IPS-15b (cell line): ENCODE measurements around the gene TIMM29.
A peak's percentile ranks its signal among the peaks of the same experiment; 100 is the strongest.

Source experiments
- H3K27me3 ChIP-seq: one replicate; pipeline ENCODE4 v1.6.1; 2013; ENCODE audit warnings: low read length; ENCODE audit not compliant: control insufficient read depth, insufficient read depth
- H3K36me3 ChIP-seq: one replicate; pipeline ENCODE4 v1.6.1; 2013; ENCODE audit warnings: low read length; ENCODE audit not compliant: control insufficient read depth, insufficient read depth
- H3K4me1 ChIP-seq: one replicate; pipeline ENCODE4 v1.6.1; 2013; ENCODE audit warnings: mild to moderate bottlenecking, low read length; ENCODE audit not compliant: control insufficient read depth, insufficient read depth
- H3K4me3 ChIP-seq: one replicate; pipeline ENCODE4 v1.5.1; 2013; ENCODE audit warnings: low read depth, low read length
- H3K9ac ChIP-seq: one replicate; pipeline ENCODE4 v1.6.1; 2013; ENCODE audit warnings: low read depth, mild to moderate bottlenecking, low read length
- H3K9me3 ChIP-seq: one replicate; pipeline ENCODE4 v1.6.1; 2013; ENCODE audit warnings: mild to moderate bottlenecking, low read length; ENCODE audit not compliant: control insufficient read depth, insufficient read depth

TIMM29 gene

DNA sequence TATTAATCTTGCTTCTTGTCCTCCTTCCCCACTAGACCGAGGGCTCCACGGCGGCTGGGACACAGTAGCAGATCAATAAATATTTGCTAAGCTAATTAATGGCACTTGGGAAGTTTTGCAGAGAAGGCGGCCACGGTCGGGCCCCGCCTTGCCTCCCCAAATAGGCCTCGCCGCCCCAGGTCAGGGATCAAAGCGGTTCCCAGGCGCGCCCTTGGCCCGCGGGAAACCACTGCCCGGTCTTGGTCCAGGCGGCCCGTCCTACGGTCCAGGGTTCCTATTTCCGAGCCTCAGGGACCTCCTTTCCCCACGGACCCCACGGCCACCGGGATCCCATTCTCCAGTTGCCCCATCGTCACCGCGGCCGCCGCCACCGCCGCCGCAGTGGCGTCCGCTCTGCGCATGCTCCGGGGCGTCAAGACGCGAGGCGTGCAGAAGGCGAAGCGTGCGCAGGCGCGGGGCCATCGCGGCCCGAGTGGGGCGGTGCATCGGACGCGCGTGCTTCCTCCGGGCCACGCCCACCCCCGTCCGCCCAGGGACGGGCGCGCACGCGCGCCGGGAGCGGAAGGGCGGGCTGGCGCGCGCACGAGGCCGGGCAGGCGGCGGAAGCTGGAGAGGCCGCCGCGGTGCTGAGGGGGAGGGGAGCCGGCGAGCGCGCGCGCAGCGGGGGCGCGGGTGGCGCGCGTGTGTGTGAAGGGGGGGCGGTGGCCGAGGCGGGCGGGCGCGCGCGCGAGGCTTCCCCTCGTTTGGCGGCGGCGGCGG, 31.9 kb downstream of the TIMM29 start, which contains the start of gene SMARCA4:
SMARCA4 (plus strand) TSS at position 717 of the 759 bp plus-strand sequence. CDS start 23,122 bp downstream, outside the sequence.
- no peaks in the 10 kb centered on the region for H3K9me3 ChIP-seq
- peak within 1 kb of the TSS; percentile 92 for H3K4me3 ChIP-seq
- H3K4me1 ChIP-seq: peaks cover 5% of the 10 kb centered on the region
- H3K27me3 ChIP-seq: no peaks in the 10 kb centered on the region
- H3K9ac ChIP-seq: peak within 1 kb of the TSS; percentile 93
- no peaks in the 10 kb centered on the region for H3K36me3 ChIP-seq

GRCh38 chr19:10961073-10961860, 32.7 kb downstream of the TIMM29 start:
- H3K36me3 ChIP-seq: no peaks in the 10 kb centered on the region
- H3K4me1 ChIP-seq: peaks cover 5% of the 10 kb centered on the region

GRCh38 chr19:10962863-10963262, 34.3 kb downstream of the TIMM29 start:
- H3K27me3 ChIP-seq: no peaks in the 10 kb centered on the region
- no peaks in the 10 kb centered on the region for H3K36me3 ChIP-seq
- H3K9me3 ChIP-seq: no peaks in the 10 kb centered on the region
- H3K9ac ChIP-seq: no peak overlapping the region
- H3K4me3 ChIP-seq: no peak overlapping the region
- peaks cover 5% of the 10 kb centered on the region for H3K4me1 ChIP-seq

More at GRCh38 chr19:10961073-10961860, 32.7 kb downstream of the TIMM29 start:
- no peaks in the 10 kb centered on the region for H3K9me3 ChIP-seq
- peak overlapping the region; percentile 88 for H3K9ac ChIP-seq
- H3K4me3 ChIP-seq: peak overlapping the region; percentile 92
- no peaks in the 10 kb centered on the region for H3K27me3 ChIP-seq

DNA sequence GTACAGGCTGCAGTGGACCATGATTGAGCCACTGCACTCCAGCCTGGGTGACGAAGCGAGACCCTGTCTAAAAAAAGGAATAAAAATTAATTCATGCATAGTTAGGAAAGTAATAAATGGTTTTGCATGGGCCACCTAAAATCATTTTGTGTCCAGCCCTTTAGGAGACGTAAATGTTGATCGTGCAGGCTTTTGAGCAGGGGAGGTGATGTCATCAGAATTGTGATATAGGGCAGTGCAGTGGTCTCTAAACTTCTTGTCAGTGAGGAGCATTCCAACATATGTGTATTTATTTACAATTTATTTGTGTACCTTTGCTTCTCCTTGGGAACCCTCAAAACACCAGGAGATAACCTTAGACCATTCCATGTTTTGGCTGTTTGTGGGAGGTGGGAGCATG, 35.3 kb downstream of the TIMM29 start:
- Histone ChIP-seq H3K36me3 (no peaks in the 10 kb centered on the region), H3K9ac (no peak overlapping the region), H3K4me1 (peaks cover 5% of the 10 kb centered on the region), H3K9me3 (no peaks in the 10 kb centered on the region), H3K4me3 (no peak overlapping the region), H3K27me3 (no peaks in the 10 kb centered on the region)

DNA sequence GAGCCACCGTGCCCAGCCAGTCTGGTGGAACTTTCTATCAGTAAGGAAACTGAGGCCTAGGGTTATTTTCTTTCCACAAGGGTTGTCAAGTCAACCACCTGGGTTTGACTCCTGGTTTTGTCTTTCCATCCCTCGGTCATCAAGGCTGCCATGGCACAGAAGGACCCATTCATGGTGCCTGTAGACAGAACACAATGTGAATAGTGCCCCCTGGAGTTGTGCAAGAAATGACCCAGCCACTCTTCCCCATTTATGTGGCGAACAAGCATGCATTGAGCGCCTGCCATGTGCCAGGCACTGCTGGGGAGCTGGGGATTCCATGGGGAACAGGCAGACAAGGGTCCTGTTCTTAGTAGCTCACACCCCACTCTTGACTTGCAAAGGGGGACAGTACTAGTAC, 36.3 kb downstream of the TIMM29 start:
- H3K4me3 ChIP-seq: no peak overlapping the region

GRCh38 chr19:10965398-10965797, 36.8 kb downstream of the TIMM29 start:
- no peak overlapping the region for H3K9ac ChIP-seq
- no peaks in the 10 kb centered on the region for H3K9me3 ChIP-seq
- H3K36me3 ChIP-seq: no peaks in the 10 kb centered on the region
- peaks cover 5% of the 10 kb centered on the region for H3K4me1 ChIP-seq
- H3K4me3 ChIP-seq: no peak overlapping the region
- H3K27me3 ChIP-seq: no peaks in the 10 kb centered on the region

More for the DNA sequence above, 36.3 kb downstream of the TIMM29 start:
- H3K36me3 ChIP-seq: no peaks in the 10 kb centered on the region
- H3K9ac ChIP-seq: no peak overlapping the region
- H3K4me1 ChIP-seq: peaks cover 5% of the 10 kb centered on the region
- H3K9me3 ChIP-seq: no peaks in the 10 kb centered on the region
- H3K27me3 ChIP-seq: no peaks in the 10 kb centered on the region

- no peaks in the 10 kb centered on the region for H3K36me3 ChIP-seq
- no peak overlapping the region for H3K4me3 ChIP-seq
- H3K4me1 ChIP-seq: peaks cover 5% of the 10 kb centered on the region
- no peaks in the 10 kb centered on the region for H3K9me3 ChIP-seq
- no peaks in the 10 kb centered on the region for H3K27me3 ChIP-seq
- H3K9ac ChIP-seq: no peak overlapping the region
Measured at GRCh38 chr19:10966809-10967208, 38.2 kb downstream of the TIMM29 start.

- Histone ChIP-seq H3K4me3 (no peak overlapping the region), H3K9ac (no peak overlapping the region)
Measured at GRCh38 chr19:10968527-10969135, 40.0 kb downstream of the TIMM29 start.

GRCh38 chr19:10971107-10971726, 42.6 kb downstream of the TIMM29 start:
- Histone ChIP-seq H3K9ac (no peak overlapping the region), H3K9me3 (no peaks in the 10 kb centered on the region), H3K4me3 (no peak overlapping the region), H3K27me3 (no peaks in the 10 kb centered on the region), H3K36me3 (peaks cover 3% of the 10 kb centered on the region), H3K4me1 (no peaks in the 10 kb centered on the region)

More at GRCh38 chr19:10968527-10969135, 40.0 kb downstream of the TIMM29 start:
- Histone ChIP-seq H3K9me3 (no peaks in the 10 kb centered on the region), H3K4me1 (peaks cover 5% of the 10 kb centered on the region), H3K27me3 (no peaks in the 10 kb centered on the region), H3K36me3 (no peaks in the 10 kb centered on the region)

- Histone ChIP-seq H3K9me3 (no peaks in the 10 kb centered on the region), H3K27me3 (no peaks in the 10 kb centered on the region), H3K36me3 (peaks cover 3% of the 10 kb centered on the region), H3K4me1 (no peaks in the 10 kb centered on the region), H3K9ac (no peak overlapping the region), H3K4me3 (no peak overlapping the region)
Measured at GRCh38 chr19:10975374-10976130, 46.9 kb downstream of the TIMM29 start.
